H9 (cell line): ENCODE results near the gene STAT3. TPM values are rescaled to one million over a fixed set of nuclear protein-coding genes. Genes with fewer than 3 reads are reported as not detected.

ENCODE experiments used
- DNase-seq: peaks from one replicate; pipeline ENCODE4 v3.0.0-alpha.2; 2017
- H2AFZ ChIP-seq: one replicate; pipeline ENCODE4 v1.6.1; 2013; ENCODE audit warnings: mild to moderate bottlenecking, low read length, control low read depth, moderate library complexity
- H2AK5ac ChIP-seq: 2 replicates; pipeline ENCODE4 v1.6.1; 2013; ENCODE audit warnings: low read length, control low read depth, mixed read lengths; ENCODE audit not compliant: insufficient read length
- H2BK120ac ChIP-seq: one replicate; pipeline ENCODE4 v1.6.1; 2013; ENCODE audit warnings: low read depth, mild to moderate bottlenecking, low read length, control low read depth, inconsistent platforms; ENCODE audit not compliant: poor library complexity, severe bottlenecking
- H2BK12ac ChIP-seq: 2 replicates; pipeline ENCODE4 v1.6.1; 2013; ENCODE audit warnings: low read length, control low read depth, mixed read lengths, low read depth; ENCODE audit not compliant: insufficient read length
- H2BK15ac ChIP-seq: 2 replicates; pipeline ENCODE4 v1.6.1; 2013; ENCODE audit warnings: low read depth, low read length, control low read depth
- H2BK20ac ChIP-seq: one replicate; pipeline ENCODE4 v1.6.1; 2013; ENCODE audit warnings: low read depth, mild to moderate bottlenecking, low read length, control low read depth, inconsistent platforms; ENCODE audit not compliant: poor library complexity, severe bottlenecking
- H2BK5ac ChIP-seq: 2 replicates; pipeline ENCODE4 v1.6.1; 2013; ENCODE audit warnings: low read length, control low read depth, mixed read lengths; ENCODE audit not compliant: insufficient read length
- H3K14ac ChIP-seq: 2 replicates; pipeline ENCODE4 v1.6.1; 2013; ENCODE audit warnings: low read length, control low read depth; ENCODE audit not compliant: insufficient read depth
- H3K18ac ChIP-seq: 2 replicates; pipeline ENCODE4 v1.6.1; 2013; ENCODE audit warnings: low read depth, mild to moderate bottlenecking, mixed read lengths, low read length, control low read depth; ENCODE audit not compliant: insufficient read length
- H3K23ac ChIP-seq: 2 replicates; pipeline ENCODE4 v1.6.1; 2013; ENCODE audit warnings: low read length, control low read depth, mixed read lengths, low read depth; ENCODE audit not compliant: insufficient read length
- H3K23me2 ChIP-seq: 2 replicates; pipeline ENCODE4 v1.6.1; 2013; ENCODE audit warnings: low read depth, mild to moderate bottlenecking, mixed read lengths, low read length, control low read depth; ENCODE audit not compliant: insufficient read length, poor library complexity, severe bottlenecking
- H3K27ac ChIP-seq: 2 replicates; pipeline ENCODE4 v1.5.1; 2013; ENCODE audit warnings: low read length, control low read depth, mixed read lengths, low read depth; ENCODE audit not compliant: insufficient read length
- H3K27me3 ChIP-seq: 2 replicates; pipeline ENCODE4 v1.6.1; 2013; ENCODE audit warnings: low read length, control low read depth, inconsistent platforms; ENCODE audit not compliant: insufficient read depth
- H3K4ac ChIP-seq: 2 replicates; pipeline ENCODE4 v1.6.1; 2013; ENCODE audit warnings: low read depth, mild to moderate bottlenecking, control low read depth, inconsistent platforms, low read length, moderate library complexity
- H3K4me1 ChIP-seq: 2 replicates; pipeline ENCODE4 v1.6.1; 2013; ENCODE audit warnings: low read length, control low read depth, inconsistent platforms; ENCODE audit not compliant: insufficient read depth
- H3K4me2 ChIP-seq: 2 replicates; pipeline ENCODE4 v1.6.1; 2013; ENCODE audit warnings: low read length, control low read depth, mixed read lengths; ENCODE audit not compliant: insufficient read length, insufficient read depth
- H3K56ac ChIP-seq: 2 replicates; pipeline ENCODE4 v1.6.1; 2013; ENCODE audit warnings: low read depth, mild to moderate bottlenecking, mixed read lengths, low read length, control low read depth; ENCODE audit not compliant: insufficient read length
- H3K79me1 ChIP-seq: 2 replicates; pipeline ENCODE4 v1.6.1; 2013; ENCODE audit warnings: low read depth, mild to moderate bottlenecking, moderate library complexity, low read length, control low read depth, inconsistent platforms; ENCODE audit not compliant: insufficient read depth, poor library complexity, severe bottlenecking
- H3K79me2 ChIP-seq: 2 replicates; pipeline ENCODE4 v1.6.1; 2013; ENCODE audit warnings: low read length, control low read depth, inconsistent platforms; ENCODE audit not compliant: insufficient read depth
- H3K9ac ChIP-seq: 2 replicates; pipeline ENCODE4 v1.6.1; 2013; ENCODE audit warnings: low read length, control low read depth, mixed read lengths; ENCODE audit not compliant: insufficient read length; ENCODE audit errors: extremely low read depth
- H3K9me3 ChIP-seq: one replicate; pipeline ENCODE4 v1.6.1; 2013; ENCODE audit warnings: low read depth, low read length, inconsistent platforms; ENCODE audit not compliant: control insufficient read depth
- H3T11ph ChIP-seq: one replicate; pipeline ENCODE4 v1.6.1; 2013; ENCODE audit warnings: mild to moderate bottlenecking, low read length, control low read depth, inconsistent platforms
- H4K20me1 ChIP-seq: one replicate; pipeline ENCODE4 v1.6.1; 2013; ENCODE audit not compliant: control insufficient read depth, insufficient read length, insufficient read depth
- H4K5ac ChIP-seq: 2 replicates; pipeline ENCODE4 v1.6.1; 2013; ENCODE audit warnings: low read depth, mild to moderate bottlenecking, mixed read lengths, low read length, control low read depth; ENCODE audit not compliant: insufficient read length
- H4K8ac ChIP-seq: replicated peaks from 2 replicates; pipeline ENCODE4 v1.6.1; 2013; ENCODE audit warnings: low read length, control low read depth, mixed read lengths, low read depth; ENCODE audit not compliant: insufficient read length
- H4K91ac ChIP-seq: 2 replicates; pipeline ENCODE4 v1.6.1; 2013; ENCODE audit warnings: low read depth, mild to moderate bottlenecking, moderate library complexity, mixed read lengths, low read length, control low read depth; ENCODE audit not compliant: insufficient read length
- H3K27ac Mint-ChIP-seq, 3 experiments: 2 replicates in 2 of 3; 3 replicates in 1 of 3; pipeline ENCODE4 v1.8.0; 2020 to 2021; ENCODE audit warnings: mixed read lengths in 3 of 3, mild to moderate bottlenecking in 1 of 3, moderate library complexity in 1 of 3
- H3K27me3 Mint-ChIP-seq: 2 replicates; pipeline ENCODE4 v1.8.0; 2021; ENCODE audit warnings: low read depth, mild to moderate bottlenecking, moderate library complexity, mixed read lengths
- H3K36me3 Mint-ChIP-seq, 3 experiments: 2 replicates in 2 of 3; 3 replicates in 1 of 3; pipeline ENCODE4 v1.8.0; 2020 to 2021; ENCODE audit warnings: low read depth in 3 of 3, mixed read lengths in 3 of 3; ENCODE audit not compliant: insufficient read depth in 1 of 3
- H3K4me1 Mint-ChIP-seq, 2 experiments: 2 replicates each; pipeline ENCODE4 v1.8.0; 2020; ENCODE audit warnings: mixed read lengths in 2 of 2
- H3K4me3 Mint-ChIP-seq, 2 experiments: 2 replicates in 1 of 2; 3 replicates in 1 of 2; pipeline ENCODE4 v1.8.0; 2020 to 2021; ENCODE audit warnings: mild to moderate bottlenecking in 2 of 2, mixed read lengths in 2 of 2, moderate library complexity in 1 of 2
- H3K9me3 Mint-ChIP-seq, 2 experiments: 2 replicates in 1 of 2; 3 replicates in 1 of 2; pipeline ENCODE4 v1.8.0; 2020; ENCODE audit warnings: mild to moderate bottlenecking in 2 of 2, mixed read lengths in 2 of 2, moderate library complexity in 1 of 2
- WGBS: extraction: QIAGEN DNeasy Blood & Tissue Kit; methylation state at CpG from one replicate; pipeline ENCODE4 v1.1.7; 2013; ENCODE audit warnings: missing lambda C conversion rate, low lambda C conversion rate, mixed read lengths; ENCODE audit not compliant: insufficient read length; ENCODE audit errors: extremely low coverage; 5-methylcytosine and 5-hydroxymethylcytosine counted together
- long read RNA-seq: library from polyadenylated mRNA; unstranded; transcript quantifications from one replicate; pipeline ENCODE4 v2.0.0, GENCODE V29; 2020
- total RNA-seq: library from RNA; stranded (reverse); gene quantifications from 2 replicates; pipeline ENCODE4 v1.2.1, GENCODE V29; 2021
- TF ChIP-seq, protein P1 (sequence below): fragments of 200-600 bp; sonication (generic); conservative IDR thresholded peaks from 3 replicates; pipeline ENCODE4 v1.8.0; 2021; ENCODE audit warnings: antibody characterized with exemption, mild to moderate bottlenecking

STAT3 gene
- total RNA-seq, result 82.1 and 83.2 TPM in 2 replicates
- long read RNA-seq, full-length matches to known transcripts, result 378 of 699 reads
- long read RNA-seq, partial matches to known transcripts, result 69 of 699 reads
- long read RNA-seq, other reads (novel, unspliced or antisense), result 252 of 699 reads

DNA sequence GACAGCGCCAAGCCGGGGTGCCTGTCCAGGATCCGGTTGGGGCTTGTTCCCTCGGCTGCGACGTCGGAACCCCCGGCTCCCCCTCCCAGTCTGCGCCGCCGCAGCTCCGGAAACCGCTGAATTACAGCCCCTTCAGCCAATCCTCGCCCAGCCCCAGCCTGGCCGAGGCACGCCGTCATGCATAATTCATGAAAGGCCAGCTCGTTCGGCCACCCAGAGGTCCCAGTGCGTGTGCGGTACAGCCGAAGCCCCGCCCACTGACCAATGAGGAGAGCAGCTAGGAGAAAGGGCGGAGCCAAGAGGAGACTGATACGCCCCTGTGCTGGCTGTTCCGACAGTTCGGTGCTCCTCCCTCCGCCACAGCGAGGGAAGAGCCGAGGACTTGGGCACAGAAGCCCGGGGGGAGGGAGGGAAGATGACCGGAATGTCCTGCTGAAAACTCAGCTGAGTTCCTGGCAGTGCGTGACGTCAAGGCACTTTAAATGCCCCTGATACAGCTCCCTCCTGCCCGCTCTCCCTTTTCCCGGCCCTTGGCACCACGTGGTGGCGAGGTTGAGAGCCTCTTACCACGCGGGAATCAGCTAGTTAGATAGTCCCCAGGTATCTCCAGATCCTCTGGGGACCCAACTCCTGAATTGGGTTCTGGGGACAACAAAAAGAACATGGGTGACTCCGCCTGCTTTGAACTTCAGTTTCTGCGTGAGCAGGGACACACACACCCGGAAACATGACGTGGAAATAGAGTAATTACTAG, at the start of gene STAT3:
Gene STAT3, minus strand, starts transcription at position 62 of the 754 bp plus-strand sequence. CDS start 39,926 bp downstream, outside the sequence.
- TF ChIP-seq, protein P1, sequence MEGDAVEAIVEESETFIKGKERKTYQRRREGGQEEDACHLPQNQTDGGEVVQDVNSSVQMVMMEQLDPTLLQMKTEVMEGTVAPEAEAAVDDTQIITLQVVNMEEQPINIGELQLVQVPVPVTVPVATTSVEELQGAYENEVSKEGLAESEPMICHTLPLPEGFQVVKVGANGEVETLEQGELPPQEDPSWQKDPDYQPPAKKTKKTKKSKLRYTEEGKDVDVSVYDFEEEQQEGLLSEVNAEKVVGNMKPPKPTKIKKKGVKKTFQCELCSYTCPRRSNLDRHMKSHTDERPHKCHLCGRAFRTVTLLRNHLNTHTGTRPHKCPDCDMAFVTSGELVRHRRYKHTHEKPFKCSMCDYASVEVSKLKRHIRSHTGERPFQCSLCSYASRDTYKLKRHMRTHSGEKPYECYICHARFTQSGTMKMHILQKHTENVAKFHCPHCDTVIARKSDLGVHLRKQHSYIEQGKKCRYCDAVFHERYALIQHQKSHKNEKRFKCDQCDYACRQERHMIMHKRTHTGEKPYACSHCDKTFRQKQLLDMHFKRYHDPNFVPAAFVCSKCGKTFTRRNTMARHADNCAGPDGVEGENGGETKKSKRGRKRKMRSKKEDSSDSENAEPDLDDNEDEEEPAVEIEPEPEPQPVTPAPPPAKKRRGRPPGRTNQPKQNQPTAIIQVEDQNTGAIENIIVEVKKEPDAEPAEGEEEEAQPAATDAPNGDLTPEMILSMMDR, result no peak
- H2BK5ac ChIP-seq, result no peak within 1 kb of the TSS

More for the DNA sequence above, at the start of gene STAT3:
- no peaks in the 10 kb centered on the region for H3K9me3 Mint-ChIP-seq
- Histone ChIP-seq H4K91ac (no peak within 1 kb of the TSS), H3K14ac (peak within 1 kb of the TSS; percentile 83; the same call in 1 of the 2 replicates), H2BK15ac (peak within 1 kb of the TSS; percentile 0; the same call in 1 of the 2 replicates), H3K4me2 (peak within 1 kb of the TSS; percentile 94), H3K79me2 (peaks cover 24% of the 10 kb centered on the region; the same call in 1 of the 2 replicates), H2AK5ac (no peak within 1 kb of the TSS), H3T11ph (no peak within 1 kb of the TSS), H2BK120ac (no peak within 1 kb of the TSS), H2BK20ac (no peak within 1 kb of the TSS), H3K56ac (no peak within 1 kb of the TSS), H2AFZ (no peak within 1 kb of the TSS), H4K5ac (peak within 1 kb of the TSS; percentile 38), H3K27me3 (no peaks in the 10 kb centered on the region), H3K9ac (peak within 1 kb of the TSS; percentile 72), H3K23ac (no peak within 1 kb of the TSS), H3K27ac (no peak within 1 kb of the TSS), H3K4me1 (no peaks in the 10 kb centered on the region), H4K20me1 (no peaks in the 10 kb centered on the region), H2BK12ac (no peak within 1 kb of the TSS), H3K23me2 (peaks cover 8% of the 10 kb centered on the region), H3K9me3 (no peaks in the 10 kb centered on the region), H3K4ac (no peak within 1 kb of the TSS; the same call in 1 of the 2 replicates), H3K79me1 (peaks cover 3% of the 10 kb centered on the region), H4K8ac (peak within 1 kb of the TSS; percentile 61), H3K18ac (peak within 1 kb of the TSS; percentile 76)
- peak within 1 kb of the TSS; percentile 98 for H3K27ac Mint-ChIP-seq
- WGBS, result no CpG with 5 or more reads among the region's 44 CpGs
- H3K4me3 Mint-ChIP-seq, result peak within 1 kb of the TSS; percentile 95 to 98
- H3K27me3 Mint-ChIP-seq, result no peaks in the 10 kb centered on the region
- peaks cover 36 to 37% of the 10 kb centered on the region in 2 experiments for H3K4me1 Mint-ChIP-seq
- DNase-seq, result peak; percentile 100
- H3K36me3 Mint-ChIP-seq, result peaks cover 2 to 9% (median 3%) of the 10 kb centered on the region in 3 experiments; a peak in 4 of 7 replicates
